OCI-LY7 (cell line): ENCODE results near the gene COL20A1. TPM values are rescaled to one million over a fixed set of nuclear protein-coding genes. Genes with fewer than 3 reads are reported as not detected.
"Not testable (repeated sequence)": the region's sequence is repeated elsewhere in the genome, so short reads cannot be mapped to it uniquely, and the experiment has no call there.

ENCODE experiments used
- BruUV-seq: library from RNA; stranded (reverse); fragments of 400-500 nt; replicated peaks from 2 replicates; lab custom pipeline; 2021; lab: Mats Ljungman, UMichigan
- CTCF ChIA-PET: fragments of 300-600 bp; sonication (Branson Sonifier 250); formaldehyde crosslinking; loops from one replicate; lab custom pipeline; 2022; ENCODE audit warnings: antibody characterized with exemption; ENCODE audit not compliant: unreplicated experiment; lab: Charles Lee
- POLR2A ChIA-PET: fragments of 300-600 bp; sonication (Branson Sonifier 250); formaldehyde crosslinking; loops from one replicate; lab custom pipeline; 2022; ENCODE audit warnings: antibody characterized with exemption; lab: Charles Lee
- DNase-seq: peaks from one replicate; pipeline ENCODE4 v3.0.0-alpha.2; 2015; ENCODE audit warnings: low spot score
- H2AFZ ChIP-seq: fragments of 200-600 bp; sonication (generic), shearing (Covaris generic); 2 replicates; pipeline ENCODE4 v1.6.1; 2014; ENCODE audit warnings: mild to moderate bottlenecking, antibody characterized with exemption, low read length, moderate library complexity
- H3K27ac ChIP-seq: fragments of 200-600 bp; sonication (generic); 2 replicates; pipeline ENCODE4 v1.5.1; 2014; ENCODE audit warnings: mixed run types, low read depth, mild to moderate bottlenecking, moderate library complexity, low read length, inconsistent platforms; ENCODE audit not compliant: poor library complexity, severe bottlenecking
- H3K36me3 ChIP-seq: fragments of 200-600 bp; sonication (generic); 2 replicates; pipeline ENCODE4 v1.6.1; 2014; ENCODE audit warnings: mild to moderate bottlenecking, antibody characterized with exemption, low read length, moderate library complexity, mixed read lengths; ENCODE audit not compliant: insufficient read depth
- H3K4me1 ChIP-seq: fragments of 200-600 bp; sonication (generic); 2 replicates; pipeline ENCODE4 v1.5.1; 2014; ENCODE audit warnings: mild to moderate bottlenecking, low read length; ENCODE audit not compliant: insufficient read depth, poor library complexity, severe bottlenecking
- H3K4me2 ChIP-seq: fragments of 200-600 bp; sonication (generic); 2 replicates; pipeline ENCODE4 v1.6.1; 2014; ENCODE audit warnings: mild to moderate bottlenecking, low read length
- H3K4me3 ChIP-seq: fragments of 200-600 bp; sonication (generic); 2 replicates; pipeline ENCODE4 v1.5.1; 2014; ENCODE audit warnings: mild to moderate bottlenecking, low read depth, low read length; ENCODE audit not compliant: poor library complexity, severe bottlenecking
- H3K79me2 ChIP-seq: fragments of 200-600 bp; sonication (generic); 2 replicates; pipeline ENCODE4 v1.6.1; 2016; ENCODE audit warnings: low read depth, mild to moderate bottlenecking, low read length, moderate library complexity, mixed read lengths; ENCODE audit not compliant: insufficient read depth
- H3K9me2 ChIP-seq: fragments of 200-600 bp; sonication (generic); 2 replicates; pipeline ENCODE4 v1.6.1; 2016; ENCODE audit warnings: mild to moderate bottlenecking, low read length, mixed read lengths; ENCODE audit not compliant: insufficient read depth
- H3K9me3 ChIP-seq: fragments of 200-600 bp; sonication (generic); 2 replicates; pipeline ENCODE4 v1.6.1; 2014; ENCODE audit warnings: mild to moderate bottlenecking, mixed run types, low read length, mixed read lengths
- H4K20me1 ChIP-seq: fragments of 200-600 bp; sonication (generic); 2 replicates; pipeline ENCODE4 v1.6.1; 2014; ENCODE audit warnings: mild to moderate bottlenecking, antibody characterized with exemption, low read length, moderate library complexity, mixed read lengths; ENCODE audit not compliant: insufficient read depth
- CTCF ChIP-seq: fragments of 200-600 bp; sonication (generic); conservative IDR thresholded peaks from 2 replicates; pipeline ENCODE4 v1.5.1; 2014; ENCODE audit warnings: mild to moderate bottlenecking, antibody characterized with exemption, low read length, moderate library complexity, mixed read lengths
- EZH2phosphoT487 ChIP-seq: fragments of 200-600 bp; sonication (generic); IDR thresholded peaks from 2 replicates; pipeline ENCODE4 v1.6.1; 2018; ENCODE audit warnings: low read depth, borderline replicate concordance, mild to moderate bottlenecking, mixed run types, antibody characterized with exemption, low read length, moderate library complexity, mixed read lengths
- intact Hi-C: fragments of 100-400 bp; cut with micrococcal nuclease; formaldehyde crosslinking; loops from one replicate; pipeline ENCODE4 v1.10.0; 2022; ENCODE audit not compliant: unreplicated experiment
- total RNA-seq, 2 experiments: library from RNA; depleted of rRNA in 1 of 2; stranded (reverse); fragments of >200 nt in 1 of 2; shearing (Covaris generic) in 1 of 2; gene quantifications; 2 replicates each; pipeline ENCODE4 v1.2.3, GENCODE V29; 2014 to 2022

The COL20A1 gene
- total RNA-seq, 2 experiments from 2014 or later = 0.15 TPM; not detected in 1

- POLR2A ChIA-PET = no interaction called here
- CTCF ChIA-PET = no interaction called here
- no TSS peak for BruUV-seq
These were observed 12.4 kb downstream of the COL20A1 start for GRCh38 chr20:63305393-63305792.

GRCh38 chr20:63305933-63306672 lies 13.1 kb downstream of the COL20A1 start:
- H3K9me3 ChIP-seq, H3K4me1 ChIP-seq, H3K79me2 ChIP-seq, H3K4me3 ChIP-seq, BruUV-seq, POLR2A ChIA-PET, H3K36me3 ChIP-seq, H4K20me1 ChIP-seq, H3K4me2 ChIP-seq, DNase-seq, CTCF ChIA-PET, H3K27ac ChIP-seq, H2AFZ ChIP-seq, H3K9me2 ChIP-seq: not testable (repeated sequence)
- intact Hi-C loops = loop anchor here (5.0 kb wide), 1 partner anchor 76 kb away; no protein-coding TSS in a partner anchor

More at GRCh38 chr20:63305393-63305792, 12.4 kb downstream of the COL20A1 start:
- H3K4me1 ChIP-seq = no peaks in the 10 kb centered on the region
- no peaks in the 10 kb centered on the region for H3K79me2 ChIP-seq
- peaks cover 3% of the 10 kb centered on the region; the same call in 1 of the 2 replicates for H3K9me3 ChIP-seq
- no peak overlapping the region for H3K27ac ChIP-seq
- H3K36me3 ChIP-seq = no peaks in the 10 kb centered on the region
- no peaks in the 10 kb centered on the region for H4K20me1 ChIP-seq
- no peak overlapping the region for H3K4me2 ChIP-seq
- DNase-seq = no peak
- TF ChIP-seq EZH2phosphoT487 (no peak), CTCF (no peak)
- intact Hi-C loops = loop anchor here (5.0 kb wide), 1 partner anchor 77 kb away; no protein-coding TSS in a partner anchor
- H3K4me3 ChIP-seq = no peak overlapping the region
- H2AFZ ChIP-seq = no peak overlapping the region
- H3K9me2 ChIP-seq = no peaks in the 10 kb centered on the region

- Histone ChIP-seq H3K27ac (no peak overlapping the region), H3K4me3 (no peak overlapping the region), H3K4me1 (no peaks in the 10 kb centered on the region), H4K20me1 (no peaks in the 10 kb centered on the region), H3K9me3 (peaks cover 3% of the 10 kb centered on the region; the same call in 1 of the 2 replicates), H3K9me2 (no peaks in the 10 kb centered on the region), H3K36me3 (no peaks in the 10 kb centered on the region), H3K4me2 (no peak overlapping the region), H3K79me2 (no peaks in the 10 kb centered on the region), H2AFZ (no peak overlapping the region)
- ChIA-PET CTCF (no interaction called here), POLR2A (no interaction called here)
- no TSS peak for BruUV-seq
- TF ChIP-seq EZH2phosphoT487 (no peak), CTCF (no peak)
- intact Hi-C loops = loop anchor here (5.0 kb wide), 1 partner anchor 75 kb away; no protein-coding TSS in a partner anchor
- no peak for DNase-seq
These were observed 13.9 kb downstream of the COL20A1 start for GRCh38 chr20:63306673-63307537.
